Erythroblast (primary cell): ENCODE results near the gene FMN1.

Source experiments
- DNase-seq, 2 experiments: peaks; one replicate each; lab custom pipeline; 2025; lab: John Stamatoyannopoulos, UW
- GATA1 ChIP-seq: IDR thresholded peaks from 2 replicates; pipeline ENCODE4 v1.6.1; 2011; ENCODE audit warnings: low read depth, mild to moderate bottlenecking, control low read depth, low read length, moderate library complexity
- POLR2A ChIP-seq: IDR thresholded peaks from 2 replicates; pipeline ENCODE4 v1.6.1; 2011; ENCODE audit warnings: mild to moderate bottlenecking, low read length

The FMN1 gene

GRCh38 chr15:32775103-32775502, 419.4 kb downstream of the FMN1 start:
- TF ChIP-seq GATA1 (no peak), POLR2A (no peak)

DNA sequence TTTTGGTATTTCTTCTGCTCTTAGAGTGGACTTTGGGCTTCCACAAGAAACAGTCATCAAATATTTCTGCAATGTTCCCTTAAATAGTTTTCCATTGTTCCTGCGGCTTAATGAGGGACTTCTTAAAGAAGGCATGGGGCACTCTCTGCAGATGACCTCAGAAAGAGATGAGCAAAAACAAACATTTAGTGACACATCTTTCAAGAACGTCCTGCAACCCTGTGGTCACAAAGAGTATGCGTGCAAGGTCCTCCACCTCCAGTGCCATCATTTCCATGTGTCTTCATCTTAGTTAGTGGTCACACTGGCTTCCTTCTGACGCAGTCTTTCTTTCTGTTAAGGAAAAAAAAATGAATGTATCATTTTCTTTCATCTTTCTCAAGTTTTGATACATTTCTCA, 420.5 kb downstream of the FMN1 start:
- TF ChIP-seq POLR2A (no peak), GATA1 (no peak)
- DNase-seq = no peak

More at GRCh38 chr15:32775103-32775502, 419.4 kb downstream of the FMN1 start:
- no peak for DNase-seq

DNA sequence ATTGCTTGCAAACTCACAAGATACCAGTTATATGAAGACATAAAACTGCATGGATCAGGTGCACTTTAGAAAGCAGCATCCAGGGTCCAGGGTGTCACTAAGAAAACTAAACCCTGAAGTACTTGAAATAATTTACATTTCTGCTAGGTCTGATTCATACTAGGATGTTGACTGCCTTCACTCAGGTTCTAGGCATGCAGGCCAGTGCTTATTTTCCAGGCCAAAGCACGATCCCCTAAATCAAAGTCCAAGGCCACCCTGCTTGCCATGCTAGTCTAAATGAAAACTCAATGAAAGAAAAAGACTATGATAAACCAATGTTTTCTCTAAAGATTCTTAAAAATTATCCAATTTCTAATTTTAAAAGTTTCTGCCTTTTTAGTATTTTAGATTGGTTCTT, 427.3 kb downstream of the FMN1 start:
- TF ChIP-seq GATA1 (no peak), POLR2A (no peak)
- DNase-seq = no peak

DNA sequence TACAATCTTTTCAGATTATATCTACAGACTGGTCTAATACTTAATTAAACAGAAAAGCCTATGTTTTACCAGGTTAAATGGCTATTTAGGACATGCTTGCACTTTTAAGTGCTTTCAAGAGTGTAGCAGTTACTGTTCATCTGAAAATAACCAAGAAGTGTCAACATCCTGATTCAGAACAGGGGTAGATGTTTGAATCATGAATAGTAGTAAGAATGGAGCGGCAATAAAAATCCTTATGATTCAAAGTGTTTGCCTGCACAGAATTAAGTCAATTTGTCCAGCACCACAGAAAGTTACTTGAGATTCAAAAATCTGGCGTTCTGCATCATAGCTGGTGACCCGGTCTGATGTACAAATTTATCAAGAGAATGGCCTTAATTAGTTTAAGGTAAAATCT, 428.4 kb downstream of the FMN1 start:
- no peak for DNase-seq

DNA sequence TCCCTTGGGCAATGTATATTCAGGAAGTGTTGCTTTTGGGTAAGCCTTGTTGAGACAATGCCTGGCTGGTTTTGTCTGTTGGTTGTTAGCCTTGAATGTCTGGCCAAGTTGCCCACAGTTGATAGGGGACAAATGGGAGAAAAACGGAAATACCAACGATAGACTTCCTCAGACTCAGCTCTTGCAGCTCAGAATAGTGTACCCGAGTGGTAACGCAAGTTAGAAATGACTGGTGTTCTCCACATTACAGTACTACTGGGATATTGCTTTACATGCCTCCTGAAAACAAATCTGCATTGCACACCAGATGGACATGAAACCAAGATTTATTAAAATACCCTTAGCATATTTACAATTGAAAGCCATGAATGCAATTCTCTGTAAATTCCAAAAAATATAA, 429.3 kb downstream of the FMN1 start:
- DNase-seq = no peak

More for the DNA sequence above, 428.4 kb downstream of the FMN1 start:
- TF ChIP-seq POLR2A = no peak
- TF ChIP-seq GATA1 = no peak

GRCh38 chr15:32763295-32763694, 431.2 kb downstream of the FMN1 start:
- TF ChIP-seq GATA1 = no peak
- TF ChIP-seq POLR2A = no peak

More for the DNA sequence above, 429.3 kb downstream of the FMN1 start:
- TF ChIP-seq POLR2A (no peak), GATA1 (no peak)

GRCh38 chr15:32757426-32757825, 437.1 kb downstream of the FMN1 start:
- TF ChIP-seq POLR2A = no peak
- DNase-seq = no peak

More at GRCh38 chr15:32763295-32763694, 431.2 kb downstream of the FMN1 start:
- DNase-seq = no peak

DNA sequence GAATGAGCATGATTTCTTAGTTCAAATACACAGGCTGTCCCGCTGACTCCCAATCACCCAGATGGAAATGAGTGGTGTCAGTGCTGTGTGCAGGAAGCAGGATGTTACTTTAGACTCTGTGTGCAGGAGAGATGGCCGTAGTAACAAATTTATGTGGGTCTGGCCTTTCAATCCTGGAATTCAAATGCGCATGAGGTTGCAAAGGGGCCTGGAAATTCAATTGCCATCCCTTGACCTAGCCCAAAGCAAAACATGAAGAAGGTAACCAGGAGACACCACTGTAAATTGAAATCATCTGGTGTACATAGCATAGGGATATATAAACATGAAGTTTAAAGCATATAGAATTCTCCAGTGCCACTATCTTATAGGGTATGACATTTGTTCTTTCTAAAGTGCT, 443.5 kb downstream of the FMN1 start:
- TF ChIP-seq GATA1 (no peak), POLR2A (no peak)
- no peak for DNase-seq

GRCh38 chr15:32747921-32748342, 446.6 kb downstream of the FMN1 start:
- TF ChIP-seq POLR2A (no peak), GATA1 (no peak)
- no peak for DNase-seq

- DNase-seq = no peak
- TF ChIP-seq POLR2A (no peak), GATA1 (no peak)
Measured at GRCh38 chr15:32746116-32746857, 448.2 kb downstream of the FMN1 start.

DNA sequence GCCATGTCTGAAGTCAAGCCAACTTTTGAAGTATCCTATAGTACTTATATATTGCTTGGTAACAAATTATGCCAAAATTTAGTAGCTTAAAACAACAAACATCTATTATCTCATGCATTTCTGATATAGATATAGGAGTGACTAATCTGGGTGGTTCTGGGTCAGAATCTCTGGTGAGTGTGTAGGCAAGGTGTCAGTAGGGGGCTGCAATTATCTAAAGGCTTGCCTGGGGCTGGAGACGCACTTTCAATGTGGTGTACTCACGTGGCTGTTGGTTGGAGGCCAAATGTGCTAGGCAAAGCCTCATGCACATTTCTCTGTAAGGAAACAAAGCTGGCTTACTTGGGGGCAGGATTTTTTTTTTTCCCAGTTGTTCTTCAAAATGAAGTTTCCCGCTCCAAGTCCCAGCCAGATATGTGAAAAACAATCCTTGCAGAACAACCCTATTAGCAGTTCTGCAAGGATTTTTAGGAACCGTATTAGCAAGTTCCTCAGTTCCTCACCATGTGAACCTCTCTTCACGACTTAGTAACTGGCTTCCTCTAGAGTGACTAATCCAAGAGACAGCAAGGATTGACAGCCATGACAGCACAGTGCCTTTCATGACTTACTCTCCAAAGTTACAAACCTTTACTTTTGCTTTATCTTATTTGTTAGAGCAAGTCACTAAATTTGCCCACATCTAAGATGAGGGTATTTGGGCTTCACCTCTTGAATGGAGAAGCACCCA, 450.9 kb downstream of the FMN1 start:
- no peak for TF ChIP-seq GATA1
- no peak for TF ChIP-seq POLR2A
- DNase-seq = no peak

DNA sequence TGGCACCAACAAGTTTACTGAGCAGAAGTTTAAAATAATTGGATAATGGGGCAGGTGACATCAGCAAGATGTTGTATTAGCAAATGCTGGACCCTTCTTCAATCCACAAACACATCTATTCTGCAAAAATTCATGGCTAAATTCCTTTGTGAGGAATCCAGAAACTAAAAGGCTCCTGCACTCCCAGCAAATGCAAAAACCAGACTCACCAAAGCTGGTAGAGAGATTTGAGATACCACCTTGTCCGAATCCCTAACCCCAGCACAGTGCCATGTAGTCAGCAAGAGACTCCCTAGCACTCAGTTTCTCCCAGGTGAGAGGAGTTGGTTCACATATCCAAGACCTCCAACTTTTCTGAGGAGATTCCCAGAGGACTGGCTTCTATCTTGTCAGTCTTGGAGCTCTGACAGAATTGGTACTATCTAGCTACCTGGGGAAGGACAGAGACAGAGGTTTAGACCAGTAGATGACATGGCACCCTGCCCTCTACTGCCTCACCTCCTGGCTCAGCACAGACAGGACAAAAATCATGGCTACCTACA, 454.9 kb downstream of the FMN1 start:
- TF ChIP-seq POLR2A (no peak), GATA1 (no peak)
- DNase-seq = no peak

DNA sequence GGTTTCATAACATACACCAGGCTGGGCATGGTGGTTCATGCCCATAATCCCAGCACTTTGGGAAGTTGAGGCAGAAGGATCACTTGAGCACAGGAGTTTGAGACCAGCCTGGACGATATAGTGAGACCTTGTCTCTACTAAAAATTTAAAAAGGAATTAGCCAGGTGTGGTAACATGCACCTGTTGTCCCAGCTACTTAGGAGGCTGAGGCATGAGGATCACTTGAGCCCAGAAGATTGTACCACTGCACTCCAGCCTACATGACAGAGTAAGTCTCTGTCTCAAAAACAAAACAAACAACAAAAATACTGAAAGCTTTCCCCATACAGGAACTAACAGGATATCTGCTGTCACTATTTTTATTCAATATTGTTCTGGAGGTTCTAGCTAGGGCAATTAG, 455.8 kb downstream of the FMN1 start:
- DNase-seq = no peak
- no peak for TF ChIP-seq GATA1
- TF ChIP-seq POLR2A = no peak

- no peak for TF ChIP-seq GATA1
- no peak for TF ChIP-seq POLR2A
- DNase-seq = no peak
Measured at GRCh38 chr15:32737304-32737703, 457.2 kb downstream of the FMN1 start.
